ENCODE measurements around the gene METTL6.
"Not testable (repeated sequence)": the region's sequence is repeated elsewhere in the genome, so short reads cannot be mapped to it uniquely, and the experiment has no call there.

METTL6 gene

DNA sequence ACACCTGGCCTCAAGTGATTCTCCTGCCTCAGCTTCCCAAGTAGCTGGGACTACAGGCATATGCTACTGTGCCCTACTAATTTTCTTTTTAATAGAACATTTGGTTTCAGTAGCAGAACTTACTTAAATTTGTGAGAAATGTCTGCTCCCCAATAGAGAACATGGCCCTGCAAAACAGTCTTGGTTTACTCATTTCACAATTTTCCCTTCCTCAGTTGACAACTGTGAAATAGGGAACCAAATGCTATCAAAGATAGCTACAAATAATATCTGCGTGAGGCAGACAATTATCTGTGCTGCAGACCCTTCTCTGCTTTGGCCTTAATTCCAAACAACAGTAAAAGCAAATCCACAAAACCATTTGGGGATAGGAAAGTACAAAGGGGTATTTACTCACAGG is 22.6 kb downstream of the METTL6 start:
- no peak for DNase-seq (ENCODE audit: low spot score)

DNA sequence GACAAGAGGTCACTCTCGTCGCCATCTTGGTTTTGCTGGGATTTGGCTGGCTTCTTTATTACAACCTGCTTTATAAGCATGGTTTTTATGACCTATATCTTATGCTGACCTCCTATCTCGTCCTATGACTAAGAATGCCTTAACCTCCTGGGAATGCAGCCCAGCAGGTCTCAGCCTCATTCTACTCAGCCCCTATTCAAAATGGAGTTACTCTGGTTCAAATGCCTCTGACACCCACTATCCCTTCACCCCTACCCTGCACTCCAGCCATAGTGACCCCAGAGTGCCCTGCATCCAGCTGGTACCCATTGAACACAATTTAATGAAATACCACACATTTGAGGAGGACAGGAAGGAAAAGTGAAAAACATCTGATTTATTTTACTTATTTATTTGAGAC is 23.4 kb downstream of the METTL6 start:
- DNase-seq (ENCODE audit: low spot score) = no peak

- no peak for DNase-seq (ENCODE audit: low spot score)
These were observed 23.8 kb downstream of the METTL6 start for GRCh38 chr3:15403495-15403894.

- DNase-seq (ENCODE audit: low spot score) = no peak
These were observed 25.4 kb downstream of the METTL6 start for GRCh38 chr3:15401936-15402335.

DNA sequence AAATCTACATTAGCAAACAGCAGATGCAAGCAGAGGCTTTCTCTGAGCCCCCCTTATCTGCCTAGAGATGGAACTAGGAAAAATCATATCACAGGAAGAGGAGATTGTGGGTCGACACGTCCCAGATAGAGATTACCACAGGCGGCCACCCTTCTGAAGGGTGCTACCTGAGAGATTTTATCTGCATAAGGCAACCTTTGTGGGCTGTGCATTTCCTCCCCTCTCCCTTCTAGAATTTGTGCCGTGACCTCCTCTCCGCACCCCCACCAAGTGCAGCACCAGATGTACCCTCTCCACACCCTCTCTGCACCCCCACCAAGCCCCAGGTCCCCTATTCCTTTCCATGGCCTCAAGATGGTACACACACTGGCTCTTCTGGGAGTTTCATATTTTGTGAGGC is 27.4 kb downstream of the METTL6 start:
- no peak for DNase-seq (ENCODE audit: low spot score)

- not testable (repeated sequence) for DNase-seq (ENCODE audit: low spot score)
These were observed 28.6 kb downstream of the METTL6 start for GRCh38 chr3:15398731-15399133.

- DNase-seq (ENCODE audit: low spot score) = not testable (repeated sequence)
These were observed 34.1 kb downstream of the METTL6 start for GRCh38 chr3:15393252-15393651.

- no peak for DNase-seq (ENCODE audit: low spot score)
These were observed 36.3 kb downstream of the METTL6 start for GRCh38 chr3:15391007-15391406.

GRCh38 chr3:15390460-15390859 is 36.9 kb downstream of the METTL6 start:
- DNase-seq (ENCODE audit: low spot score) = no peak

DNA sequence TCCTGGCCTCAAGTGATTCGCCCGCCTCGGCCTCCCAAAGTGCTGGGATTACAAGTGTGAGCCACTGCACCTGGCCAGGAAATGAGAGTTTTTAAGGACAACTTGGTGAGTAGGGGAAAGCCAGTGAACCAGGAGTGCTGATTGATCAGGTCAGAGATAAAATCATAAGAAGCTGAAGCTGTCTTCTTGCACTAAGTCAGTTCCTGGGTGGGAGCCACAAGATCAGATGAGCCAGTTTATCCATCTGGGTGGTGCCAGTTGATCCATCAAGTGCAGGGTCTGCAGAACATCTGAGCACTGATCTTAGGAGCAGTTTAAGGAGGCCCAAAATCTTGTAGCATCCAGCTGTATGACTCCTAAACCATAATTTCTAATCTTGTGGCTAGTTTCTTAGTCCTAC is 39.0 kb downstream of the METTL6 start:
- not testable (repeated sequence) for DNase-seq (ENCODE audit: low spot score)

DNA sequence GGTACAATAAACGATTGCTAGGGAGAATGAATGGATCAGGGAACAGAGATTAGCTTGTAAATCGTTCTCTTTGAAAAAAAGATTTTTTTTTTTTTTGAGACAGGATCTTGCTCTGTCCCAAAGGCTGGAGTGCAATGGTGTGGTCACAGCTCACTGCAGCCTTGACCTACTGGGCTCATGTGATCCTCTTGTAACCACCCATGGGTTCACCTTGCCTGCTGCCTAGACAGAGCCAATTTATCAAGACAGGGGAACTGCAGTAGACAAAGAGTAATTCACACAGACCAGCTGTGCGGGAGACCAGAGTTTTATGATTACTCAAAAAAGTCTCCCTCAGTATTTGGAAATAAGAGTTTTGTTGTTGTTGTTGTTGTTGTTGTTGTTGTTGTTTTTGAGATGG is 39.6 kb downstream of the METTL6 start:
- no peak for DNase-seq (ENCODE audit: low spot score)

DNA sequence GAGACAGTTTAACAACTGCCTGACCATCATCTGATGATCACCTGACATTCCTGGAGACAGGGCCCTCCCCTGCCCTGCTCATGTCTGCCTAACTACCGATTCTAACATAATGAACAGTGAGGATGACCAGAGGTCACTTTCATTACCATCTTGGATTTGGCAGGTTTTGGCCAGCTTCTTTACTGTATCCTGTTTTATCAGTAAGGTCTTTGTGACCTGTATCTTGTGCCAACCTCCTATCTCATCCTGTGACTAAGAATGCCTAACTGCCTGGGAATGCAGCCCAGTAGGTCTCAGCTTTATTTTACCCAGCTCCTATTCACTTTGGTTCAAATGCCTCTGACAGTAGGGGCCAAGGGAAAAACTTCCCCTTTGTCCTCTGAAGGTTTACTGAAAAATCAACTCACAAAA is 40.2 kb downstream of the METTL6 start:
- DNase-seq (ENCODE audit: low spot score) = no peak

DNA sequence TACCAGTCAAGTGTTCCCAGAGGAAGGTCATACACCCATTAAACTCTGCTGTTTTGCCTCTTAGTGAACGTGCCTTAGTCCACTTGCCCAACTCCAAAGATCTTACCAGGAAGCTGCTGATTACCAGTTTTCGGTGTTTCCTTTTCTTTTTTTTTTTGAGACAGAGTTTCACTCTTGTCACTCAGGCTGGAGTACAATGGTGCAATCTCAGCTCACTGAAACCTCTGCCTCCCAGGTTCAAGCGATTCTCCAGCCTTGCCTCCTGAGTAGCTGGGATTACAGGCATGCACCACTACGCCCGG is 40.7 kb downstream of the METTL6 start:
- DNase-seq (ENCODE audit: low spot score) = not testable (repeated sequence)

GRCh38 chr3:15385901-15386653 is 41.3 kb downstream of the METTL6 start:
- DNase-seq (ENCODE audit: low spot score) = no peak

DNA sequence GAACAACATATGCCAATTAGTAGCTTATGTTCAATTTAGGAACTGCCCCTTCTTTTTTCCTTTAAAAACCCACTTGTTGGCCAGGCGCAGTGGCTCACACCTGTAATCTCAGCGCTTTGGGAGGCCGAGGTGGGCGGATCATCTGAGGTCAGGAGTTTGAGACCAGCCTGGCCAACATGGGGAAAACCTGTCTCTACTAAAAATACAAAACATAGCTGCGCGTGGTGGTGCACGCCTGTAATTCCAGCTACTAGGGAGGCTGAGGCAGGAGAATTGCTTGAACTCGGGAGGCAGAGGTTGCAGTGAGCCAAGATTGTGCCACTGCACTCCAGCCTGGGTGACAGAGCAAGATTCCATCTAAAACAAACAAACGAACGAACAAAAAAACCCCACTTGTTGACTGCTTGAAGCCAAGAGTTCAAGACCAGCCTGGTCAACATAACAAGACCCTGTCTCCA is 42.1 kb downstream of the METTL6 start:
- DNase-seq (ENCODE audit: low spot score) = not testable (repeated sequence)

- no peak for DNase-seq (ENCODE audit: low spot score)
These were observed 42.7 kb downstream of the METTL6 start for GRCh38 chr3:15384510-15385237.

DNA sequence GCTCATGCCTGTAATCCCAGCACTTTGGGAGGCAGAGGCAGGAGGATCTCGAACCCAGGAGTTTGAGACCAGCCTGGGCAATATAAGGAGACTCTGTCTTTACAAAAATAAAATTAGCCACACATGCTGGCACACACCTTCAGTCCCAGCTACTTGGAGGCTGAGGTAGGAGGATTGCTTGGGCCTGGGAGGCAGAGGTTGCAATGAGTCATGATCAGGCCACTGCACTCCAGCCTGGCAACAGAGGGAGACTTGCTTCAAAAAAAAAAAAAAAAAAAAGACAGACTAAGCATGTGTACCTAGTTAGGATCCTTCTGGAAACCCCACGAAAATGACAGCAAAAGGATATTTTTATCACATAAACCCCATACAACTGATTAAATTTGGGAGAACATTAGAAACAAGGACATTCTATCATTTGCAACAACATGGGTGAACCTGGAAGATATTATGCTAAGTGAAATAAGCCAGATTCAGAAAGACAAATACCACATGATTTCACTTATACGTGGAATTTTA is 44.9 kb downstream of the METTL6 start:
- DNase-seq (ENCODE audit: low spot score) = no peak

DNA sequence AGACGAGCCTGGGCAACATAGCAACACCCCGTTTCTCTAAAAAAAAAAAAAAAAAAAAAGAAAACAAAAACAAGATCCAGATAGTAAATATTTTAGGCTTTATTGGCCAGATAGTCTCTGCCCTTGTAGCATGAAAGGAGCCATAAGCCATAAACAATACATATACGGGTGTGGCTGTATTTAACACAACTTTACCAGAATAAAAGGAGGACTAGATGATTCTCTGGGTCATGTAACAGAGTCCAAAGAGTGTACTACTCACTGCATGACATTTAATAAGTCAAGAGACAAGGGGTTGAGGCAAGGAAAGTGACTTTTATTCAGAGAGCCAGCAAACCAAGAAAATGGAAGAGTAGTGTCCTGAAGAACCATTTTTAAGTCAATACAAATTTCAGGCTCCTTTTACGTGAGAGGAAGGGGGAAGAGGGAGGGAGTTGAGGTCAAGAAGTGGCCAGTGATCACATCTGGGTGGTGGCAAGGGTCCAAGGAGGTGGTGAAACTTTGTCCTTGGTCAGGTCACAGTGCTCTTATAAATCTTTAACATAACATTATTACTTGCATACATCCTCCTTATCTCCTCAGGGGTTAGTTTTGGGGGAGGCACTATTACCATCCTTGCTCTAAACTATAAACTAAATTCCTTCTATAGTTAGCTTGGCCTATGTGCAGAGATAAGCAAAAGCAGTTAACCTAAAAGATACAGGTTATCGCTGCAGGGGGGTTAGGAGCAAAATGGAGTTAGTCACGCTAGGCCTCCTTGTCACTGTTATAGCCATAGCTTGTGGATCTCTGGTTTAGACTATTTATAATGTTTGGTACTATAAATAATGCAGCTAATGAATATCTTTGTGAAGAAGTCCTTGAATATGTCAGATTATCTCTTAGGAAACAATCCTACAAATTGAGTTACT is 46.1 kb downstream of the METTL6 start:
- DNase-seq (ENCODE audit: low spot score) = no peak

DNA sequence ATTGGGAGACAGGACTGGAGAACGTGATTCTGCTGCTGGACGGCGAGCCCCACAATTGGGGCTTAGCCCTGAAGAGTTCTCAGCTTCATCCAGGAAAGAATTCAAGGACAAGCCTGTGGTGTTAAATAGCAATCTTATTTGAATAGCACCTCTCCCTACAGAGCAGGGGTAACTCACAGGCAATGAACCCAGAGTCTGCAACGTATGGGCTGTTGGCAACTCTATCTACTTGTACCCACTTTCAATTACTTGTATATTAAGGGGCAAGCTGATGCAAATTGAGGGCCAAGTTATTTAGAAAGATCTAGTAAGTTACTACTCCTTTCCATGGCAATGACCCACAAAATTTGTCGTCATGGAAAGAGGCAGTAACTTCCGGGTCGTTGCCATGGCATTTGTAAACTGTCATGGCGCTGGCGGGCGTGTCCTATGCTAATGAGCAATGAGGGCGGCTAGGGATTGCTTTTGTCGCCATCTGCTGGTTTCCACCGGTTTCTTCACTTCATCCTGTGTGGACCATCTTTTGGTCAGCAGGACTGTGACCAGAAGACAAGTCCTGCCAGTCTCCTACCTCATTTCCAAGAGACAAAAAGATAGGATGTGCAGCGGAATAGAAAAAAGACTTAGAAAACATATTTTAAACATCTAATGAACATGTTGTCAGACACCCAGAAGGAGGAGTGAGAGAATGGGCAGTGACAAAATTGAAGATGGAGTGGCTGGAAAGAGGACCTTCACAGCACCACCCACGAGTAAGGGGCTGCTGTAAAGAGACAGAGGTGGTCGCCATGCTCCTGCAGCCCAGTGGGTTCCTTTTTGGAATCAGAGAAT is 49.2 kb downstream of the METTL6 start:
- DNase-seq (ENCODE audit: low spot score) = peak; percentile 49

GRCh38 chr3:15375461-15376000 is 51.8 kb downstream of the METTL6 start:
- DNase-seq (ENCODE audit: low spot score) = no peak

GRCh38 chr3:15372918-15373317 is 54.4 kb downstream of the METTL6 start:
- DNase-seq (ENCODE audit: low spot score) = no peak
